ENCODE results near the gene EWSR1.

GRCh38 chr22:29323641-29324040 is 55.6 kb downstream of the EWSR1 start:
- no peak for TF ChIP-seq CTCF (IDR thresholded peaks at IDR 0.05)
- no peak for TF ChIP-seq EZH2 (IDR thresholded peaks at IDR 0.05)
